HFFc6 (cell line): ENCODE data around the gene TDRD1. TPM values are rescaled to one million over a fixed set of nuclear protein-coding genes. Genes with fewer than 3 reads are reported as not detected.

Source experiments
- DNase-seq: peaks from one replicate; pipeline ENCODE4 v3.0.0-alpha.2; 2018
- H3K27ac Mint-ChIP-seq: 2 replicates; pipeline ENCODE4 v1.8.0; 2020; ENCODE audit warnings: mild to moderate bottlenecking, mixed read lengths
- H3K27me3 Mint-ChIP-seq: 2 replicates; pipeline ENCODE4 v1.8.0; 2021; ENCODE audit warnings: mild to moderate bottlenecking, moderate library complexity, mixed read lengths; ENCODE audit not compliant: insufficient read depth
- H3K36me3 Mint-ChIP-seq: 2 replicates; pipeline ENCODE4 v1.8.0; 2021; ENCODE audit warnings: low read depth, mixed read lengths
- H3K4me1 Mint-ChIP-seq: 2 replicates; pipeline ENCODE4 v1.8.0; 2020; ENCODE audit warnings: low read depth, mixed read lengths
- H3K4me3 Mint-ChIP-seq: 2 replicates; pipeline ENCODE4 v1.8.0; 2020; ENCODE audit warnings: mild to moderate bottlenecking, moderate library complexity, mixed read lengths
- H3K9me3 Mint-ChIP-seq: 2 replicates; pipeline ENCODE4 v1.8.0; 2020; ENCODE audit warnings: mild to moderate bottlenecking, mixed read lengths
- total RNA-seq, 6 experiments: library from RNA; stranded (reverse); fragmentation: NEBNext Ultra II Directional; extraction: Animal tissue kit (Norgen Biotek cat#: 25700); gene quantifications; 2 replicates in 1 of 6; 3 replicates in 5 of 6; pipeline ENCODE4 v1.2.3, GENCODE V29; 2021
- TF ChIP-seq, protein P1 (sequence below): fragments of 200-600 bp; sonication (generic); IDR thresholded peaks from 2 replicates; pipeline ENCODE4 v1.5.0; 2021; ENCODE audit warnings: antibody characterized with exemption, mild to moderate bottlenecking

The TDRD1 gene
- total RNA-seq, 6 experiments from 2014 or later, result not detected

- Mint-ChIP-seq H3K9me3 (no peaks in the 10 kb centered on the region), H3K4me1 (peaks cover 26% of the 10 kb centered on the region), H3K27me3 (peaks cover 8% of the 10 kb centered on the region), H3K4me3 (no peak overlapping the region), H3K36me3 (peaks cover 6% of the 10 kb centered on the region), H3K27ac (no peak overlapping the region)
- TF ChIP-seq, protein P1, sequence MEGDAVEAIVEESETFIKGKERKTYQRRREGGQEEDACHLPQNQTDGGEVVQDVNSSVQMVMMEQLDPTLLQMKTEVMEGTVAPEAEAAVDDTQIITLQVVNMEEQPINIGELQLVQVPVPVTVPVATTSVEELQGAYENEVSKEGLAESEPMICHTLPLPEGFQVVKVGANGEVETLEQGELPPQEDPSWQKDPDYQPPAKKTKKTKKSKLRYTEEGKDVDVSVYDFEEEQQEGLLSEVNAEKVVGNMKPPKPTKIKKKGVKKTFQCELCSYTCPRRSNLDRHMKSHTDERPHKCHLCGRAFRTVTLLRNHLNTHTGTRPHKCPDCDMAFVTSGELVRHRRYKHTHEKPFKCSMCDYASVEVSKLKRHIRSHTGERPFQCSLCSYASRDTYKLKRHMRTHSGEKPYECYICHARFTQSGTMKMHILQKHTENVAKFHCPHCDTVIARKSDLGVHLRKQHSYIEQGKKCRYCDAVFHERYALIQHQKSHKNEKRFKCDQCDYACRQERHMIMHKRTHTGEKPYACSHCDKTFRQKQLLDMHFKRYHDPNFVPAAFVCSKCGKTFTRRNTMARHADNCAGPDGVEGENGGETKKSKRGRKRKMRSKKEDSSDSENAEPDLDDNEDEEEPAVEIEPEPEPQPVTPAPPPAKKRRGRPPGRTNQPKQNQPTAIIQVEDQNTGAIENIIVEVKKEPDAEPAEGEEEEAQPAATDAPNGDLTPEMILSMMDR, result no peak
- no peak for DNase-seq
Observed at GRCh38 chr10:114176511-114176910, 2.6 kb upstream of the TDRD1 start.

DNA sequence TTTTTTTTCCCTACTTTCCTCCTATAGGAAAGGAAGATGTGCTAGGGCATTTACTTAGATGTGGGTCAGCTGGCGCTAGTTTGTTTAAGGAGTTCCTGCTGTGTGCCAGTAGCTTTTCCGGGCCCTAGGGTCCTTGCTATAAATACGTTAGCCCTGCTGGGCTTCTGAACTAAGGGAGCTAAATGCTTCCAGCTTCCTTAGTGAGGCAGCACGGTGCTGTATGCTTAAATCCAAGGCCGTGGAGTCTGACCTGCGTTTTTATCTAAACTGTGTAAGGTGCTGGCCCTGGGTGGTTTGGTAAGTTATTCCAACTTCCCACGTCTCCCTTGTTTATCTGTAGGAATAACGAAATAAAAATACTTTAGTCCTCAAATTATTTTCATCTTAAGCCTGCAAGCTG lies 594 bp downstream of the TDRD1 start:
- Mint-ChIP-seq H3K27ac (no peak overlapping the region), H3K4me3 (no peak overlapping the region), H3K4me1 (peaks cover 5% of the 10 kb centered on the region), H3K36me3 (no peaks in the 10 kb centered on the region), H3K9me3 (no peaks in the 10 kb centered on the region), H3K27me3 (peaks cover 8% of the 10 kb centered on the region)
- no peak for DNase-seq
- TF ChIP-seq, protein P1, result no peak

DNA sequence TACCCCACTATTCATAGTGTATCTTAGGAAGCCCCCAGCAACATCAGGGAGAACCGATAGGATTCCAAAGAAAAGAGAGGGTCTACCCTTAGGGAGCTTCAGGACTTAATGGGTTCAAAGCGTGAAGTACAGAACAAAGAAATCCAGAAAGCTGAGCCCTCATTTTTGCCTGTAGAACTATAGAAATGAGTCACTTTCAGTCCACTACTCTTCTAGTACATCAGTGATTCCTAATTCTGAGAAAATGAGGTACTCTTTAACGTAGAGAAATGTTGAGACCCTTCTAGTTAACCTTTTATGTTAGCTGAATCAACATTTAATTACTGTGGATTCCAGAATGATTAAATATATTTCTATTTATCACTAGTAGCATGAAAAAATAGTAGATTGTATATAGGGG lies 1.8 kb downstream of the TDRD1 start:
- no peak overlapping the region for H3K27ac Mint-ChIP-seq
- H3K4me3 Mint-ChIP-seq, result no peak overlapping the region
- DNase-seq, result no peak
- H3K9me3 Mint-ChIP-seq, result no peaks in the 10 kb centered on the region
- no peaks in the 10 kb centered on the region for H3K4me1 Mint-ChIP-seq
- no peaks in the 10 kb centered on the region for H3K36me3 Mint-ChIP-seq
- TF ChIP-seq, protein P1, result no peak
- H3K27me3 Mint-ChIP-seq, result peaks cover 9% of the 10 kb centered on the region

- no peak for DNase-seq
- no peak overlapping the region for H3K27ac Mint-ChIP-seq
- no peaks in the 10 kb centered on the region for H3K4me1 Mint-ChIP-seq
- no peaks in the 10 kb centered on the region for H3K9me3 Mint-ChIP-seq
- H3K4me3 Mint-ChIP-seq, result no peak overlapping the region
- TF ChIP-seq, protein P1, result no peak
- peaks cover 10% of the 10 kb centered on the region for H3K27me3 Mint-ChIP-seq
- no peaks in the 10 kb centered on the region for H3K36me3 Mint-ChIP-seq
Observed at GRCh38 chr10:114181971-114182370, 2.8 kb downstream of the TDRD1 start.

- H3K9me3 Mint-ChIP-seq, result no peaks in the 10 kb centered on the region
- DNase-seq, result no peak
- TF ChIP-seq, protein P1, result no peak
- peaks cover 13% of the 10 kb centered on the region for H3K27me3 Mint-ChIP-seq
- no peak overlapping the region for H3K4me3 Mint-ChIP-seq
- H3K27ac Mint-ChIP-seq, result no peak overlapping the region
- no peaks in the 10 kb centered on the region for H3K4me1 Mint-ChIP-seq
- H3K36me3 Mint-ChIP-seq, result no peaks in the 10 kb centered on the region
Observed at GRCh38 chr10:114183563-114183962, 4.4 kb downstream of the TDRD1 start.

DNA sequence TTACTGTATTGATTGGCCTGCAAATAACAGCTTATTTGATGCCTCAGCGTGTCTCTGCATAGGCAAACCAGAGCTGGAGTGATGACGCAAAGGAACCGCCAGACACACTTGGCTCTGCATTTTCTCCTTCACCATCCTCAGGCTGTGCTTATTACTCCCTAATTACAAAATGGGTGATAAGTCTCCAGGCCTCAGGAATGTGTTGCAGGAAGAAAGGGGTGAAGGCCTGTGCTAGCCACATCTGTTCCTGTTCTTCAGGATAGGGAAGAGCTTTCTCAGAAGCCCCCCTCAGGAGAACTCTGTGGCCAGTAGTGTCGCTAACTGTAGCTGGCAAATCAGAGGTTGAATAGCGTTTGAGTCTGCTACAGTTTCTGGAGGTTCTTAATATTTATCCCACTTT lies 5.1 kb downstream of the TDRD1 start:
- Mint-ChIP-seq H3K36me3 (no peaks in the 10 kb centered on the region), H3K27ac (no peak overlapping the region), H3K9me3 (no peaks in the 10 kb centered on the region), H3K4me3 (no peak overlapping the region), H3K27me3 (peaks cover 11% of the 10 kb centered on the region), H3K4me1 (no peaks in the 10 kb centered on the region)
- DNase-seq, result no peak
- TF ChIP-seq, protein P1, result no peak
